Osteoblast (primary cell): ENCODE data around the gene DLG2. TPM values are rescaled to one million over a fixed set of nuclear protein-coding genes. Genes with fewer than 3 reads are reported as not detected.
"Not testable (repeated sequence)": the region's sequence is repeated elsewhere in the genome, so short reads cannot be mapped to it uniquely, and the experiment has no call there.

ENCODE experiments used
- DNase-seq: peaks from one replicate; pipeline ENCODE4 v3.0.0; 2011; ENCODE audit warnings: low spot score, mixed read lengths; ENCODE audit not compliant: insufficient read length; ENCODE audit errors: missing footprints
- H2AFZ ChIP-seq: 2 replicates; pipeline ENCODE4 v1.6.0; 2011; ENCODE audit warnings: mild to moderate bottlenecking, low read length
- H3K27ac ChIP-seq: 2 replicates; pipeline ENCODE4 v1.5.1; 2011; ENCODE audit warnings: mild to moderate bottlenecking, low read depth, low read length, moderate library complexity
- H3K27me3 ChIP-seq: 2 replicates; pipeline ENCODE4 v1.6.0; 2012; ENCODE audit warnings: mild to moderate bottlenecking, control low read depth, inconsistent platforms, low read length, moderate library complexity; ENCODE audit not compliant: insufficient read depth
- H3K36me3 ChIP-seq: 2 replicates; pipeline ENCODE4 v1.5.1; 2011; ENCODE audit warnings: mild to moderate bottlenecking, low read length, control low read depth, moderate library complexity; ENCODE audit not compliant: insufficient read depth
- H3K4me1 ChIP-seq: 2 replicates; pipeline ENCODE4 v1.5.1; 2011; ENCODE audit warnings: mild to moderate bottlenecking, low read length, control low read depth, moderate library complexity; ENCODE audit not compliant: insufficient read depth
- H3K4me2 ChIP-seq: 2 replicates; pipeline ENCODE4 v1.6.0; 2011; ENCODE audit warnings: mild to moderate bottlenecking, low read length; ENCODE audit not compliant: insufficient read depth
- H3K4me3 ChIP-seq: fragments of 200-600 bp; sonication (generic); 3 replicates; pipeline ENCODE4 v1.5.1; 2012; ENCODE audit warnings: mild to moderate bottlenecking, low read length, inconsistent platforms; ENCODE audit not compliant: insufficient read depth
- H3K79me2 ChIP-seq: 2 replicates; pipeline ENCODE4 v1.6.0; 2012; ENCODE audit warnings: mild to moderate bottlenecking, low read length, control low read depth, inconsistent platforms; ENCODE audit not compliant: insufficient read depth
- H3K9me3 ChIP-seq: 2 replicates; pipeline ENCODE4 v1.5.1; 2011; ENCODE audit warnings: low read depth, low read length, control low read depth
- H4K20me1 ChIP-seq: 2 replicates; pipeline ENCODE4 v1.6.0; 2012; ENCODE audit warnings: mild to moderate bottlenecking, low read length, control low read depth; ENCODE audit not compliant: insufficient read depth
- total RNA-seq: library from RNA; depleted of rRNA; stranded (reverse); fragments of >200 nt; gene quantifications from 2 replicates; pipeline ENCODE4 v1.2.3, GENCODE V29; 2012
- TF ChIP-seq, protein P1 (sequence below): IDR thresholded peaks from 2 replicates; pipeline ENCODE4 v1.5.1; 2011; ENCODE audit warnings: mild to moderate bottlenecking, low read depth, low read length, moderate library complexity; ENCODE audit errors: extremely low read depth

Gene DLG2
- total RNA-seq, 1 donor = 3.3 TPM

DNA sequence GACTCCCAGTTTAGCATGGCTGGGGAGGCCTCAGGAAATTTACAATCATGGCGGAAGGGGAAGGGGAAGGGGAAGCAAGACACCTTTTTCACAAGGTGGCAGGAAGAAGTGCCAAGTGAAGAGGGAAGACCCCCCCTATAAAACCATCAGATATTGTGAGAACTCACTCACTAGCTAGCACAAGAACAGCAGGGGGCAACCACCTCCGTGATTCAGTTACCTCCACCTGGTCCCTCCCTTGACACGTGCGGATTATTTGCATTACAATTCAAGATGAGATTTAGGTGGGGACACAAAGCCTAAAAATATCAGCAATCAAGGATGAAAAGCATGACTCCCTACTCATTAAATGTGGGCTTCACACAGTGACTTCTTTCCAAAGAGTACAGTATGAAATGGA, 2186.0 kb downstream of the DLG2 start:
- Histone ChIP-seq H3K4me1 (no peaks in the 10 kb centered on the region), H3K4me3 (no peak overlapping the region), H3K36me3 (no peaks in the 10 kb centered on the region), H3K79me2 (no peaks in the 10 kb centered on the region), H4K20me1 (no peaks in the 10 kb centered on the region), H2AFZ (no peak overlapping the region), H3K4me2 (no peak overlapping the region), H3K9me3 (no peaks in the 10 kb centered on the region), H3K27ac (no peak overlapping the region), H3K27me3 (no peaks in the 10 kb centered on the region)
- no peak for DNase-seq
- TF ChIP-seq, protein P1, sequence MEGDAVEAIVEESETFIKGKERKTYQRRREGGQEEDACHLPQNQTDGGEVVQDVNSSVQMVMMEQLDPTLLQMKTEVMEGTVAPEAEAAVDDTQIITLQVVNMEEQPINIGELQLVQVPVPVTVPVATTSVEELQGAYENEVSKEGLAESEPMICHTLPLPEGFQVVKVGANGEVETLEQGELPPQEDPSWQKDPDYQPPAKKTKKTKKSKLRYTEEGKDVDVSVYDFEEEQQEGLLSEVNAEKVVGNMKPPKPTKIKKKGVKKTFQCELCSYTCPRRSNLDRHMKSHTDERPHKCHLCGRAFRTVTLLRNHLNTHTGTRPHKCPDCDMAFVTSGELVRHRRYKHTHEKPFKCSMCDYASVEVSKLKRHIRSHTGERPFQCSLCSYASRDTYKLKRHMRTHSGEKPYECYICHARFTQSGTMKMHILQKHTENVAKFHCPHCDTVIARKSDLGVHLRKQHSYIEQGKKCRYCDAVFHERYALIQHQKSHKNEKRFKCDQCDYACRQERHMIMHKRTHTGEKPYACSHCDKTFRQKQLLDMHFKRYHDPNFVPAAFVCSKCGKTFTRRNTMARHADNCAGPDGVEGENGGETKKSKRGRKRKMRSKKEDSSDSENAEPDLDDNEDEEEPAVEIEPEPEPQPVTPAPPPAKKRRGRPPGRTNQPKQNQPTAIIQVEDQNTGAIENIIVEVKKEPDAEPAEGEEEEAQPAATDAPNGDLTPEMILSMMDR = no peak

GRCh38 chr11:83438438-83438837, 2188.7 kb downstream of the DLG2 start:
- Histone ChIP-seq H4K20me1 (no peaks in the 10 kb centered on the region), H3K4me3 (no peak overlapping the region), H3K36me3 (no peaks in the 10 kb centered on the region), H2AFZ (no peak overlapping the region), H3K79me2 (no peaks in the 10 kb centered on the region), H3K27ac (no peak overlapping the region), H3K27me3 (no peaks in the 10 kb centered on the region), H3K9me3 (no peaks in the 10 kb centered on the region), H3K4me2 (no peak overlapping the region), H3K4me1 (no peaks in the 10 kb centered on the region)
- DNase-seq = no peak
- TF ChIP-seq, protein P1 = no peak

- Histone ChIP-seq H3K27ac (no peak overlapping the region), H3K36me3 (no peaks in the 10 kb centered on the region), H4K20me1 (no peaks in the 10 kb centered on the region), H3K4me1 (no peaks in the 10 kb centered on the region), H3K9me3 (no peaks in the 10 kb centered on the region), H2AFZ (no peak overlapping the region), H3K4me2 (no peak overlapping the region), H3K4me3 (no peak overlapping the region), H3K27me3 (no peaks in the 10 kb centered on the region), H3K79me2 (no peaks in the 10 kb centered on the region)
- DNase-seq = no peak
- TF ChIP-seq, protein P1 = no peak
These were observed 2189.2 kb downstream of the DLG2 start for GRCh38 chr11:83437939-83438338.

- Histone ChIP-seq H3K4me3 (no peak overlapping the region), H3K4me1 (no peaks in the 10 kb centered on the region), H4K20me1 (no peaks in the 10 kb centered on the region), H3K27me3 (no peaks in the 10 kb centered on the region), H2AFZ (no peak overlapping the region), H3K9me3 (no peaks in the 10 kb centered on the region), H3K79me2 (no peaks in the 10 kb centered on the region), H3K27ac (no peak overlapping the region), H3K36me3 (no peaks in the 10 kb centered on the region), H3K4me2 (no peak overlapping the region)
- no peak for DNase-seq
- TF ChIP-seq, protein P1 = no peak
These were observed 2190.3 kb downstream of the DLG2 start for GRCh38 chr11:83436855-83437254.

DNA sequence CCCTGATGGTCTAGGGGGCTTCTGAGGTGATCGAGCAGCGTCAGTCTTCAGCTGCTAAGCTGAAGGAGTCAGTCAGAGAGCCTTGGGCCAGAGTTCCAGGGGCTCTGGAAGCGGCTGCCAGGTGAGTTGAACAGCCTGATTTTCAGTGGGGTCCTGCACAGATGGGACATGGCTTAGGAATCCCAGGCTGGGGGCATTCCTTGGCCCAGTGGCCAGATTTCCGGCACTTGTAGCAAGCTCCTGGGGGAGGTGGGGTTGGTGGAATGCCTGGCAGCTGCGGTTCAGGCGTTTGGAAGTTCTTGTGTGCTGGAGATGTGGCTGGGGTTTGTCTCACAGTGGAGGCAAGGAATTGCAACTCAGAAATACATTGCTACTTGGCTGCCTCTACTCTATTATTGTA, 2192.3 kb downstream of the DLG2 start:
- not testable (repeated sequence) for DNase-seq, H2AFZ ChIP-seq, H3K79me2 ChIP-seq, H4K20me1 ChIP-seq, H3K4me3 ChIP-seq, H3K36me3 ChIP-seq, H3K27ac ChIP-seq, H3K9me3 ChIP-seq, H3K4me1 ChIP-seq, H3K27me3 ChIP-seq, H3K4me2 ChIP-seq
